ENCODE results near the gene SIPA1L3.

GRCh38 chr19:38064661-38065425, 157.8 kb downstream of the SIPA1L3 start:
- TF ChIP-seq CTCF (IDR thresholded peaks at IDR 0.05) (no peak), POLR2A (IDR thresholded peaks at IDR 0.05) (no peak)

Data from adrenal gland (tissue), 5 donors.